Stimulated activated CD4-positive, alpha-beta T cell treated with anti-CD3 and anti-CD28 coated beads, Interleukin-4, amount 100 ng/mL, for 24 hours (primary cell): Measurements from ENCODE around the gene TEX264.
"Not testable (repeated sequence)": the region's sequence is repeated elsewhere in the genome, so short reads cannot be mapped to it uniquely, and the experiment has no call there.

Experiments
- DNase-seq: peaks from one replicate; pipeline ENCODE4 v3.0.0-alpha.2; 2020

Gene TEX264

GRCh38 chr3:51670823-51671733, at the start of gene TEX264:
Gene TEX264, plus strand, starts transcription at chr3:51671252. Its CDS starts 3,053 bp downstream, at chr3:51674305.
- DNase-seq = peak; percentile 90

- no peak for DNase-seq
Observed at GRCh38 chr3:51622413-51622812, 48.6 kb upstream of the TEX264 start.

- DNase-seq = no peak
Observed at GRCh38 chr3:51622868-51623267, 48.2 kb upstream of the TEX264 start.

GRCh38 chr3:51630513-51630912, 40.5 kb upstream of the TEX264 start:
- no peak for DNase-seq

- no peak for DNase-seq
Observed at GRCh38 chr3:51637144-51637940, 33.7 kb upstream of the TEX264 start.

- peak; percentile 5 for DNase-seq
Observed at GRCh38 chr3:51637941-51638471, 33.0 kb upstream of the TEX264 start.

- DNase-seq = no peak
Observed at GRCh38 chr3:51642462-51642861, 28.6 kb upstream of the TEX264 start.

GRCh38 chr3:51646091-51646490, 25.0 kb upstream of the TEX264 start:
- no peak for DNase-seq

- not testable (repeated sequence) for DNase-seq
Observed at GRCh38 chr3:51652103-51652502, 18.9 kb upstream of the TEX264 start.

- DNase-seq = not testable (repeated sequence)
Observed at GRCh38 chr3:51653409-51653808, 17.6 kb upstream of the TEX264 start.

GRCh38 chr3:51657234-51657633, 13.8 kb upstream of the TEX264 start:
- DNase-seq = no peak

GRCh38 chr3:51659942-51660341, 11.1 kb upstream of the TEX264 start:
- DNase-seq = no peak

GRCh38 chr3:51662456-51662855, 8.6 kb upstream of the TEX264 start:
- DNase-seq = no peak

- DNase-seq = no peak
Observed at GRCh38 chr3:51668756-51669155, 2.3 kb upstream of the TEX264 start.

- DNase-seq = peak; percentile 86
Observed at GRCh38 chr3:51669241-51670052, 1.6 kb upstream of the TEX264 start.

GRCh38 chr3:51670053-51670822, 814 bp upstream of the TEX264 start:
- peak; percentile 20 for DNase-seq

GRCh38 chr3:51671734-51672475, 853 bp downstream of the TEX264 start:
- DNase-seq = peak; percentile 64

GRCh38 chr3:51673181-51673801, 2.2 kb downstream of the TEX264 start:
- DNase-seq = no peak

GRCh38 chr3:51673802-51674654, 3.0 kb downstream of the TEX264 start:
- DNase-seq = no peak

GRCh38 chr3:51675201-51675611, 4.2 kb downstream of the TEX264 start:
- DNase-seq = peak; percentile 35
